Hypothalamus (tissue), 51 donors: ENCODE results near the gene TBX10.
"Not testable (repeated sequence)": the region's sequence is repeated elsewhere in the genome, so short reads cannot be mapped to it uniquely, and the experiment has no call there.

ENCODE experiments used
- DNase-seq, 51 donors: peaks; one replicate each; lab custom pipeline; 2025; lab: John Stamatoyannopoulos, UW

TBX10 gene

GRCh38 chr11:67639438-67639859, at the start of gene TBX10:
TSS of gene TBX10 (minus strand) at chr11:67639763. CDS start at chr11:67639472, 291 bp downstream.
- no peak for DNase-seq

GRCh38 chr11:67689178-67689577, 49.6 kb upstream of the TBX10 start:
- no peak for DNase-seq

GRCh38 chr11:67687986-67688385, 48.4 kb upstream of the TBX10 start:
- no peak for DNase-seq

- DNase-seq, result not testable (repeated sequence)
Measured at GRCh38 chr11:67685641-67686332, 46.2 kb upstream of the TBX10 start.

GRCh38 chr11:67682126-67683034, 42.8 kb upstream of the TBX10 start:
- DNase-seq, result not testable (repeated sequence)

GRCh38 chr11:67680696-67681470, 41.3 kb upstream of the TBX10 start:
- DNase-seq, result no peak

- DNase-seq, result no peak
Measured at GRCh38 chr11:67675058-67675747, 35.6 kb upstream of the TBX10 start.

GRCh38 chr11:67674442-67674871, 34.9 kb upstream of the TBX10 start, which contains the start of gene ALDH3B2:
TSS of gene ALDH3B2 (minus strand) at chr11:67674623. CDS start at chr11:67666935, 7,688 bp downstream.
- DNase-seq, result no peak

- no peak for DNase-seq
Measured at GRCh38 chr11:67673902-67674301, 34.3 kb upstream of the TBX10 start.

- no peak for DNase-seq
Measured at GRCh38 chr11:67673358-67673757, 33.8 kb upstream of the TBX10 start.

- DNase-seq, result no peak
Measured at GRCh38 chr11:67671211-67671520, 31.6 kb upstream of the TBX10 start.

- no peak for DNase-seq
Measured at GRCh38 chr11:67670316-67671210, 31.0 kb upstream of the TBX10 start.

- DNase-seq, result no peak
Measured at GRCh38 chr11:67668192-67668551, 28.6 kb upstream of the TBX10 start.

- DNase-seq, result no peak
Measured at GRCh38 chr11:67667490-67668191, 28.1 kb upstream of the TBX10 start.

- no peak for DNase-seq
Measured at GRCh38 chr11:67666676-67667489, 27.3 kb upstream of the TBX10 start.

GRCh38 chr11:67666303-67666645, 26.7 kb upstream of the TBX10 start:
- DNase-seq, result no peak

GRCh38 chr11:67665541-67666302, 26.2 kb upstream of the TBX10 start:
- no peak for DNase-seq
